Stomach (tissue), 9 donors: ENCODE measurements around the gene WNK2. TPM values are rescaled to one million over a fixed set of nuclear protein-coding genes. Genes with fewer than 3 reads are reported as not detected.

Experiments
- DNase-seq, 2 donors: peaks; one replicate each; pipeline versions ENCODE4 v3.0.0 to v3.0.0-alpha.2; 2013 to 2019
- H3K27ac ChIP-seq, 5 donors: fragments of 200-600 bp in 4 of 5; sonication (generic) in 4 of 5; one replicate each; pipeline ENCODE4 v1.5.1; 2013 to 2019; ENCODE audit warnings: mild to moderate bottlenecking in 1 of 5, moderate library complexity in 1 of 5
- H3K27me3 ChIP-seq, 3 donors: fragments of 200-600 bp; sonication (generic); one replicate each; pipeline ENCODE4 v1.5.1; 2017 to 2019; ENCODE audit warnings: mixed run types in 1 of 3
- H3K36me3 ChIP-seq, 4 donors: fragments of 200-600 bp; sonication (generic); 1 replicate in 3 of 4; 2 replicates in 1 of 4; pipeline ENCODE4 v1.5.1; 2016 to 2019
- H3K4me1 ChIP-seq, 4 donors: fragments of 200-600 bp; sonication (generic); one replicate each; pipeline ENCODE4 v1.5.1; 2016 to 2019
- H3K4me3 ChIP-seq, 4 donors: fragments of 200-600 bp; sonication (generic) in 3 of 4; one replicate each; pipeline ENCODE4 v1.5.1; 2016 to 2019; ENCODE audit warnings: mild to moderate bottlenecking in 1 of 4
- H3K9me3 ChIP-seq, 4 donors: fragments of 200-600 bp; sonication (generic); one replicate each; pipeline ENCODE4 v1.5.1; 2016 to 2019
- CTCF ChIP-seq, 7 experiments: fragments of 450-650 bp in 4 of 7; fragments of 200-600 bp in 3 of 7; sonication (generic) in 3 of 7; IDR thresholded peaks; one replicate each; pipeline ENCODE4 v1.5.1; 2016 to 2019; ENCODE audit warnings: antibody characterized with exemption in 7 of 7, control low read depth in 2 of 7, mild to moderate bottlenecking in 1 of 7
- EP300 ChIP-seq: sonication (generic); formaldehyde crosslinking; IDR thresholded peaks from one replicate; pipeline ENCODE4 v1.6.1; 2017; ENCODE audit warnings: antibody characterized with exemption
- POLR2A ChIP-seq, 4 donors: fragments of 450-650 bp; IDR thresholded peaks; one replicate each; pipeline ENCODE4 v1.6.1; 2016; ENCODE audit warnings: antibody characterized with exemption in 4 of 4, control low read depth in 2 of 4, mild to moderate bottlenecking in 1 of 4, moderate library complexity in 1 of 4
- POLR2AphosphoS5 ChIP-seq, 3 donors: sonication (generic); formaldehyde crosslinking; IDR thresholded peaks; one replicate each; pipeline ENCODE4 v1.6.1; 2016; ENCODE audit warnings: antibody characterized with exemption in 3 of 3
- WGBS, 5 donors: extraction: QIAGEN DNeasy Blood & Tissue Kit in 3 of 5; methylation state at CpG; one replicate each; pipeline versions ENCODE4 v1.1.5 to v1.1.7; 2013 to 2018; 5-methylcytosine and 5-hydroxymethylcytosine counted together
- intact Hi-C: fragments of 100-400 bp; cut with DNase I; formaldehyde crosslinking; loops from one replicate; pipeline ENCODE4 v1.15.1; 2023; ENCODE audit warnings: low total_unique reads
- polyA plus RNA-seq, 3 donors: library from polyadenylated mRNA; stranded (reverse); fragments of 200-250 nt; gene quantifications; one replicate each; pipeline ENCODE4 v1.2.3, GENCODE V29; 2013
- total RNA-seq, 5 donors: library from RNA; depleted of rRNA; stranded (reverse); fragments of >200 nt; gene quantifications; one replicate each; pipeline versions ENCODE4 v1.1.0 to v1.2.3, GENCODE V29; 2014 to 2016
- donor health status: healthy with polysubstance abuse.
- donor health status: Bipolar disorder and iron deficiency.
- donor health status: healthy.

The WNK2 gene
- total and polyA plus RNA-seq, 8 donors = 1.2 to 700 (median 15.9) TPM

- no peak overlapping the region for H3K27ac ChIP-seq
- 73 to 81% (median 76%) methylated on average over 5 of the region's 5 CpGs for WGBS, 5 donors
- no peaks in the 10 kb centered on the region for H3K27me3 ChIP-seq
- no peak for DNase-seq
- peaks cover 0 to 46% (median 5%) of the 10 kb centered on the region in 4 donors for H3K36me3 ChIP-seq
- H3K4me1 ChIP-seq = peaks cover 7 to 20% (median 12%) of the 10 kb centered on the region in 4 donors
- intact Hi-C loops = no loop called here
- no peak for TF ChIP-seq CTCF (IDR thresholded peaks at IDR 0.05)
- no peak for TF ChIP-seq POLR2A (IDR thresholded peaks at IDR 0.05)
- TF ChIP-seq POLR2AphosphoS5 (IDR thresholded peaks at IDR 0.05) = no peak
- TF ChIP-seq EP300 = no peak
- H3K9me3 ChIP-seq = no peaks in the 10 kb centered on the region
- no peak overlapping the region for H3K4me3 ChIP-seq
Measured at GRCh38 chr9:93244101-93244500, 60.2 kb downstream of the WNK2 start.

GRCh38 chr9:93244510-93245436 lies 60.8 kb downstream of the WNK2 start:
- Histone ChIP-seq H3K4me3 (no peak overlapping the region), H3K9me3 (no peaks in the 10 kb centered on the region), H3K4me1 (peaks cover 7 to 20% (median 12%) of the 10 kb centered on the region in 4 donors), H3K27me3 (no peaks in the 10 kb centered on the region), H3K27ac (no peak overlapping the region), H3K36me3 (peaks cover 0 to 40% (median 2%) of the 10 kb centered on the region in 4 donors)
- WGBS, 5 donors = 63 to 81% (median 68%) methylated on average over 20 to 24 of the region's 24 CpGs
- TF ChIP-seq CTCF (IDR thresholded peaks at IDR 0.05) = no peak
- TF ChIP-seq EP300 = no peak
- TF ChIP-seq POLR2A (IDR thresholded peaks at IDR 0.05) = no peak
- no peak for TF ChIP-seq POLR2AphosphoS5 (IDR thresholded peaks at IDR 0.05)
- DNase-seq = peak in 1 of 2 donors; percentile 74
- intact Hi-C loops = no loop called here

- 81 to 94% (median 90%) methylated on average over 5 of the region's 5 CpGs for WGBS, 5 donors
- Histone ChIP-seq H3K36me3 (peaks cover 0 to 34% (median 0%) of the 10 kb centered on the region in 4 donors), H3K4me3 (no peak overlapping the region), H3K9me3 (no peaks in the 10 kb centered on the region), H3K27me3 (no peaks in the 10 kb centered on the region), H3K27ac (no peak overlapping the region), H3K4me1 (peaks cover 7 to 20% (median 12%) of the 10 kb centered on the region in 4 donors)
- TF ChIP-seq POLR2A (IDR thresholded peaks at IDR 0.05) (no peak), EP300 (no peak), CTCF (IDR thresholded peaks at IDR 0.05) (no peak), POLR2AphosphoS5 (IDR thresholded peaks at IDR 0.05) (no peak)
- intact Hi-C loops = no loop called here
- no peak for DNase-seq
Measured at GRCh38 chr9:93245437-93245970, 61.6 kb downstream of the WNK2 start.

- Histone ChIP-seq H3K27me3 (no peaks in the 10 kb centered on the region), H3K4me1 (peaks cover 7 to 20% (median 12%) of the 10 kb centered on the region in 4 donors), H3K27ac (no peak overlapping the region), H3K36me3 (peaks cover 0 to 28% (median 0%) of the 10 kb centered on the region in 4 donors), H3K4me3 (no peak overlapping the region), H3K9me3 (no peaks in the 10 kb centered on the region)
- no peak for DNase-seq
- intact Hi-C loops = no loop called here
- TF ChIP-seq POLR2AphosphoS5 (IDR thresholded peaks at IDR 0.05) (no peak), EP300 (no peak), CTCF (IDR thresholded peaks at IDR 0.05) (no peak), POLR2A (IDR thresholded peaks at IDR 0.05) (no peak)
- 93 to 96% (median 95%) methylated on average over 14 of the region's 14 CpGs for WGBS, 5 donors
Measured at GRCh38 chr9:93246111-93246510, 62.2 kb downstream of the WNK2 start.
